GM12892 (cell line): ENCODE results near the gene PARD3.

Experiments used
- POLR2A ChIP-seq: IDR thresholded peaks from 2 replicates; pipeline ENCODE4 v1.6.1; 2011; ENCODE audit warnings: low read depth, low read length, control low read depth
- POLR2AphosphoS5 ChIP-seq: IDR thresholded peaks from 2 replicates; pipeline ENCODE4 v1.6.1; 2011; ENCODE audit warnings: low read depth, low read length, control low read depth

- TF ChIP-seq POLR2A (no peak), POLR2AphosphoS5 (no peak)
Measured at GRCh38 chr10:34647160-34647559, 167.9 kb downstream of the PARD3 start.
